K562 (cell line): ENCODE measurements around the gene ERGIC1. TPM values are rescaled to one million over a fixed set of nuclear protein-coding genes. Genes with fewer than 3 reads are reported as not detected.

Source experiments
- BACH1 ChIP-seq: fragments of 200-800 bp; sonication (Bioruptor generic); IDR thresholded peaks from 2 replicates; pipeline ENCODE4 v1.6.1; 2016; ENCODE audit warnings: missing genetic modification characterization, missing compliant biosample characterization
- FOXK2 ChIP-seq, 2 experiments: fragments of 450-650 bp; IDR thresholded peaks in 1 of 2; conservative IDR thresholded peaks in 1 of 2; 2 replicates each; pipeline ENCODE4 v1.6.1; 2016; ENCODE audit warnings: low read depth in 2 of 2, mild to moderate bottlenecking in 1 of 2
- HNRNPL ChIP-seq: fragments of 200-400 bp; formaldehyde crosslinking; IDR thresholded peaks from 2 replicates; pipeline ENCODE4 v1.6.1; 2017; ENCODE audit warnings: low read depth, mild to moderate bottlenecking, low read length
- JUNB ChIP-seq: fragments of 450-650 bp; formaldehyde crosslinking; conservative IDR thresholded peaks from 2 replicates; pipeline ENCODE4 v1.4.0; 2020; ENCODE audit warnings: mild to moderate bottlenecking
- KDM5B ChIP-seq: fragments of 200-600 bp; sonication (generic); IDR thresholded peaks from 2 replicates; pipeline ENCODE4 v1.6.1; 2012; ENCODE audit warnings: low read depth, mild to moderate bottlenecking, moderate library complexity, low read length, control low read depth, inconsistent platforms; ENCODE audit not compliant: insufficient replicate concordance
- RCOR1 ChIP-seq, 2 experiments: IDR thresholded peaks; 2 replicates each; pipeline ENCODE4 v1.6.1; 2012; ENCODE audit warnings: low read depth in 2 of 2, low read length in 2 of 2, borderline replicate concordance in 1 of 2, improper control_type of control experiment in 1 of 2
- SOX6 ChIP-seq: fragments of 450-650 bp; IDR thresholded peaks from 2 replicates; pipeline ENCODE4 v1.6.1; 2014; ENCODE audit warnings: mild to moderate bottlenecking
- ZNF217 ChIP-seq: sonication (generic); formaldehyde crosslinking; IDR thresholded peaks from 2 replicates; pipeline ENCODE4 v1.8.0; 2022; ENCODE audit warnings: mild to moderate bottlenecking, missing genetic modification reagents
- ZNF23 ChIP-seq: fragments of 250-450 bp; sonication (Bioruptor Pico); IDR thresholded peaks from 2 replicates; pipeline ENCODE4 v1.4.0; 2020; ENCODE audit warnings: mild to moderate bottlenecking
- polyA plus RNA-seq, 8 experiments: library from polyadenylated mRNA; depleted of rRNA in 4 of 8; stranded (reverse) in 5 of 8; unstranded in 3 of 8; fragments of >200 nt; fragmentation: Nextera tagmentation in 2 of 8; fragmentation: Illumina TruSeq in 1 of 8; extraction: Ambion mirVana in 2 of 8; extraction: Trizol in 1 of 8; gene quantifications; 2 replicates each; pipeline versions ENCODE4 v1.2.1 to v1.2.3, GENCODE V29; 2011 to 2014; ENCODE audit warnings: inconsistent platforms in 1 of 8, missing spikeins in 1 of 8
- total RNA-seq, 7 experiments: library from RNA; depleted of rRNA in 6 of 7; stranded (reverse); fragments of >200 nt in 6 of 7; fragmentation: Illumina TruSeq in 2 of 7; extraction: Trizol in 2 of 7; gene quantifications; 2 replicates each; pipeline versions ENCODE4 v1.2.1 to v1.2.3, GENCODE V29; 2011 to 2021; ENCODE audit warnings: low replicate concordance in 1 of 7
- TF ChIP-seq, protein P1 (sequence below): IDR thresholded peaks from 2 replicates; pipeline ENCODE4 v1.6.1; 2011; ENCODE audit warnings: borderline replicate concordance, low read depth, mild to moderate bottlenecking, moderate library complexity, low read length; ENCODE audit not compliant: insufficient read depth, poor library complexity, severe bottlenecking
- TF ChIP-seq, protein P2 (sequence below): sonication (generic); IDR thresholded peaks from 2 replicates; pipeline ENCODE4 v1.6.1; 2016
- TF ChIP-seq, protein P3 (sequence below): fragments of 450-650 bp; IDR thresholded peaks from 2 replicates; pipeline ENCODE4 v1.6.1; 2017; ENCODE audit warnings: antibody characterized with exemption, mild to moderate bottlenecking
- TF ChIP-seq, protein P4 (sequence below), 2 experiments: fragments of 450-650 bp; IDR thresholded peaks; 2 replicates each; pipeline ENCODE4 v1.6.1; 2018; ENCODE audit warnings: mild to moderate bottlenecking in 2 of 2, low read depth in 1 of 2; ENCODE audit not compliant: partially characterized antibody in 2 of 2

The ERGIC1 gene
- total and polyA plus RNA-seq, 9 of the 15 experiments (the other 6 are each of a cell fraction or from before 2014, with no cell fraction given), result 5.5 to 68.4 (median 36.4) TPM

DNA sequence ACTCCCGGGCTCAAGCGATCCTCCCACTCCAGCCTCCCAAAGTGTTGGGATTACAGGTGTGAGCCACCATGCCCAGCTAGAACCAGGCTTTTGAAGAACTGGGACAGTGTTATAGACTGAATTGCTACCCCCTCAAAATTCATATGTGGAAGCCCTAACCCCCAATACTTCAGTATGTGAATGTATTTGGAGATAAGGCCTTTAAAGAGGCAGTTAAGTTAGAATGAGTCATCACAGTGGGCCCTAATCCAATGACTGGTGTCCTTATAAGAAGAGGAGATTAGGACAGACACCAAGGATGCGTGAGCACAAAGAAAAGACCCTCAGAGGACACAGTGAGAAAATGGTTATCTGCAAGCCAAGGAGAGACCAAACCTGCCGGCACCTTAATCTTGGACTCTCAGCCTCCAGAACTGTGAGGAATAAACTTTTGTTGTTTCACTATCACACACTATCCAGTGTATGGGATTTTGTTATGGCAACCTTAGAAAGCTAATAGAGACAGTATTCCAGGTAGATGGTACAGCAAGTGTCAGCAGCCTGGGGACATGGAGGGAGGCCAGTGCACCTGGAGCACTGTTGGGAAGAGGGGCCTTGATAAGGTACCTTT, 31.4 kb upstream of the ERGIC1 start (continued):
- TF ChIP-seq, protein P1, sequence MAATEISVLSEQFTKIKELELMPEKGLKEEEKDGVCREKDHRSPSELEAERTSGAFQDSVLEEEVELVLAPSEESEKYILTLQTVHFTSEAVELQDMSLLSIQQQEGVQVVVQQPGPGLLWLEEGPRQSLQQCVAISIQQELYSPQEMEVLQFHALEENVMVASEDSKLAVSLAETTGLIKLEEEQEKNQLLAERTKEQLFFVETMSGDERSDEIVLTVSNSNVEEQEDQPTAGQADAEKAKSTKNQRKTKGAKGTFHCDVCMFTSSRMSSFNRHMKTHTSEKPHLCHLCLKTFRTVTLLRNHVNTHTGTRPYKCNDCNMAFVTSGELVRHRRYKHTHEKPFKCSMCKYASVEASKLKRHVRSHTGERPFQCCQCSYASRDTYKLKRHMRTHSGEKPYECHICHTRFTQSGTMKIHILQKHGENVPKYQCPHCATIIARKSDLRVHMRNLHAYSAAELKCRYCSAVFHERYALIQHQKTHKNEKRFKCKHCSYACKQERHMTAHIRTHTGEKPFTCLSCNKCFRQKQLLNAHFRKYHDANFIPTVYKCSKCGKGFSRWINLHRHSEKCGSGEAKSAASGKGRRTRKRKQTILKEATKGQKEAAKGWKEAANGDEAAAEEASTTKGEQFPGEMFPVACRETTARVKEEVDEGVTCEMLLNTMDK, result no peak
- TF ChIP-seq JUNB (CRISPR knock-in tag) (peak; percentile 82; the same call in 1 of the 2 replicates), FOXK2 (conservative IDR thresholded peaks at IDR 0.05 in 1 of 2, IDR thresholded peaks at IDR 0.05 in 1 of 2; ENCODE audit: low read depth in 2 of 2) (0 out of 4 replicates have a peak, but pooled peaks of 1 of the 2 experiments have one; percentile 0), BACH1 (0 out of 2 replicates have a peak, but pooled peaks have one; percentile 30), ZNF23 (CRISPR knock-in tag) (no peak), RCOR1 (IDR thresholded peaks at IDR 0.05; ENCODE audit: borderline replicate concordance in 1 of 2, low read depth in 2 of 2, low read length in 2 of 2) (peak; percentile 22 to 62; a peak in 1 of 4 replicates), ZNF217 (no peak), HNRNPL (no peak), SOX6 (peak; percentile 79), KDM5B (peak; percentile 8)
- TF ChIP-seq, protein P2, sequence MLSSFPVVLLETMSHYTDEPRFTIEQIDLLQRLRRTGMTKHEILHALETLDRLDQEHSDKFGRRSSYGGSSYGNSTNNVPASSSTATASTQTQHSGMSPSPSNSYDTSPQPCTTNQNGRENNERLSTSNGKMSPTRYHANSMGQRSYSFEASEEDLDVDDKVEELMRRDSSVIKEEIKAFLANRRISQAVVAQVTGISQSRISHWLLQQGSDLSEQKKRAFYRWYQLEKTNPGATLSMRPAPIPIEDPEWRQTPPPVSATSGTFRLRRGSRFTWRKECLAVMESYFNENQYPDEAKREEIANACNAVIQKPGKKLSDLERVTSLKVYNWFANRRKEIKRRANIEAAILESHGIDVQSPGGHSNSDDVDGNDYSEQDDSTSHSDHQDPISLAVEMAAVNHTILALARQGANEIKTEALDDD, result 0 out of 2 replicates have a peak, but pooled peaks have one; percentile 17
- TF ChIP-seq, protein P3, sequence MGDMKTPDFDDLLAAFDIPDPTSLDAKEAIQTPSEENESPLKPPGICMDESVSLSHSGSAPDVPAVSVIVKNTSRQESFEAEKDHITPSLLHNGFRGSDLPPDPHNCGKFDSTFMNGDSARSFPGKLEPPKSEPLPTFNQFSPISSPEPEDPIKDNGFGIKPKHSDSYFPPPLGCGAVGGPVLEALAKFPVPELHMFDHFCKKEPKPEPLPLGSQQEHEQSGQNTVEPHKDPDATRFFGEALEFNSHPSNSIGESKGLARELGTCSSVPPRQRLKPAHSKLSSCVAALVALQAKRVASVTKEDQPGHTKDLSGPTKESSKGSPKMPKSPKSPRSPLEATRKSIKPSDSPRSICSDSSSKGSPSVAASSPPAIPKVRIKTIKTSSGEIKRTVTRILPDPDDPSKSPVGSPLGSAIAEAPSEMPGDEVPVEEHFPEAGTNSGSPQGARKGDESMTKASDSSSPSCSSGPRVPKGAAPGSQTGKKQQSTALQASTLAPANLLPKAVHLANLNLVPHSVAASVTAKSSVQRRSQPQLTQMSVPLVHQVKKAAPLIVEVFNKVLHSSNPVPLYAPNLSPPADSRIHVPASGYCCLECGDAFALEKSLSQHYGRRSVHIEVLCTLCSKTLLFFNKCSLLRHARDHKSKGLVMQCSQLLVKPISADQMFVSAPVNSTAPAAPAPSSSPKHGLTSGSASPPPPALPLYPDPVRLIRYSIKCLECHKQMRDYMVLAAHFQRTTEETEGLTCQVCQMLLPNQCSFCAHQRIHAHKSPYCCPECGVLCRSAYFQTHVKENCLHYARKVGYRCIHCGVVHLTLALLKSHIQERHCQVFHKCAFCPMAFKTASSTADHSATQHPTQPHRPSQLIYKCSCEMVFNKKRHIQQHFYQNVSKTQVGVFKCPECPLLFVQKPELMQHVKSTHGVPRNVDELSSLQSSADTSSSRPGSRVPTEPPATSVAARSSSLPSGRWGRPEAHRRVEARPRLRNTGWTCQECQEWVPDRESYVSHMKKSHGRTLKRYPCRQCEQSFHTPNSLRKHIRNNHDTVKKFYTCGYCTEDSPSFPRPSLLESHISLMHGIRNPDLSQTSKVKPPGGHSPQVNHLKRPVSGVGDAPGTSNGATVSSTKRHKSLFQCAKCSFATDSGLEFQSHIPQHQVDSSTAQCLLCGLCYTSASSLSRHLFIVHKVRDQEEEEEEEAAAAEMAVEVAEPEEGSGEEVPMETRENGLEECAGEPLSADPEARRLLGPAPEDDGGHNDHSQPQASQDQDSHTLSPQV, result peak; percentile 79; the same call in 1 of the 2 replicates
- TF ChIP-seq, protein P4, sequence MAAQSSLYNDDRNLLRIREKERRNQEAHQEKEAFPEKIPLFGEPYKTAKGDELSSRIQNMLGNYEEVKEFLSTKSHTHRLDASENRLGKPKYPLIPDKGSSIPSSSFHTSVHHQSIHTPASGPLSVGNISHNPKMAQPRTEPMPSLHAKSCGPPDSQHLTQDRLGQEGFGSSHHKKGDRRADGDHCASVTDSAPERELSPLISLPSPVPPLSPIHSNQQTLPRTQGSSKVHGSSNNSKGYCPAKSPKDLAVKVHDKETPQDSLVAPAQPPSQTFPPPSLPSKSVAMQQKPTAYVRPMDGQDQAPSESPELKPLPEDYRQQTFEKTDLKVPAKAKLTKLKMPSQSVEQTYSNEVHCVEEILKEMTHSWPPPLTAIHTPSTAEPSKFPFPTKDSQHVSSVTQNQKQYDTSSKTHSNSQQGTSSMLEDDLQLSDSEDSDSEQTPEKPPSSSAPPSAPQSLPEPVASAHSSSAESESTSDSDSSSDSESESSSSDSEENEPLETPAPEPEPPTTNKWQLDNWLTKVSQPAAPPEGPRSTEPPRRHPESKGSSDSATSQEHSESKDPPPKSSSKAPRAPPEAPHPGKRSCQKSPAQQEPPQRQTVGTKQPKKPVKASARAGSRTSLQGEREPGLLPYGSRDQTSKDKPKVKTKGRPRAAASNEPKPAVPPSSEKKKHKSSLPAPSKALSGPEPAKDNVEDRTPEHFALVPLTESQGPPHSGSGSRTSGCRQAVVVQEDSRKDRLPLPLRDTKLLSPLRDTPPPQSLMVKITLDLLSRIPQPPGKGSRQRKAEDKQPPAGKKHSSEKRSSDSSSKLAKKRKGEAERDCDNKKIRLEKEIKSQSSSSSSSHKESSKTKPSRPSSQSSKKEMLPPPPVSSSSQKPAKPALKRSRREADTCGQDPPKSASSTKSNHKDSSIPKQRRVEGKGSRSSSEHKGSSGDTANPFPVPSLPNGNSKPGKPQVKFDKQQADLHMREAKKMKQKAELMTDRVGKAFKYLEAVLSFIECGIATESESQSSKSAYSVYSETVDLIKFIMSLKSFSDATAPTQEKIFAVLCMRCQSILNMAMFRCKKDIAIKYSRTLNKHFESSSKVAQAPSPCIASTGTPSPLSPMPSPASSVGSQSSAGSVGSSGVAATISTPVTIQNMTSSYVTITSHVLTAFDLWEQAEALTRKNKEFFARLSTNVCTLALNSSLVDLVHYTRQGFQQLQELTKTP (IDR thresholded peaks at IDR 0.05; ENCODE audit: low read depth in 1 of 2, partially characterized antibody in 2 of 2), result peak in 1 of 2 experiments; percentile 45
